Renal cortex interstitium (tissue), 15 donors: ENCODE measurements around the gene ETAA1. TPM values are rescaled to one million over a fixed set of nuclear protein-coding genes. Genes with fewer than 3 reads are reported as not detected.

Experiments
- DNase-seq, 11 donors: peaks; one replicate each; pipeline ENCODE4 v3.0.0-alpha.2; 2013; ENCODE audit warnings: low read depth in 9 of 11, low spot score in 4 of 11; ENCODE audit errors: extremely low read depth in 1 of 11
- long read RNA-seq, 16 experiments: transcript quantifications; one replicate each; lab custom pipeline, GENCODE V29; 2026
- polyA plus RNA-seq, 3 donors: library from polyadenylated mRNA; unstranded; fragments of 120-200 nt; gene quantifications; one replicate each; pipeline ENCODE4 v1.2.1, GENCODE V29; 2013; ENCODE audit not compliant: insufficient read length in 3 of 3

Gene ETAA1
- polyA plus RNA-seq: 10 to 100 TPM; 24.1 to 31.6 (median 29.5) TPM
- long read RNA-seq, donor 1, partial matches to known transcripts: 6 of 6 reads
- long read RNA-seq, donor 1, other reads (novel, unspliced or antisense): 0 of 6 reads
- long read RNA-seq, donor 2, partial matches to known transcripts: 0 of 1 reads
- long read RNA-seq, donor 2, other reads (novel, unspliced or antisense): 0 of 1 reads
- long read RNA-seq, donor 3, partial matches to known transcripts: 6 of 7 reads
- long read RNA-seq, donor 3, other reads (novel, unspliced or antisense): 0 of 7 reads
- long read RNA-seq, donor 4, partial matches to known transcripts: 0 of 1 reads
- long read RNA-seq, donor 4, other reads (novel, unspliced or antisense): 0 of 1 reads
- long read RNA-seq, donor 5: 0 reads
- long read RNA-seq, donor 6, partial matches to known transcripts: 12 of 14 reads
- long read RNA-seq, donor 6, other reads (novel, unspliced or antisense): 0 of 14 reads
- long read RNA-seq, donor 7, partial matches to known transcripts: 6 of 8 reads
- long read RNA-seq, donor 7, other reads (novel, unspliced or antisense): 0 of 8 reads
- long read RNA-seq, donor 8, partial matches to known transcripts: 10 of 15 reads
- long read RNA-seq, donor 8, other reads (novel, unspliced or antisense): 0 of 15 reads
- long read RNA-seq, donor 9, partial matches to known transcripts: 0 of 1 reads
- long read RNA-seq, donor 9, other reads (novel, unspliced or antisense): 0 of 1 reads
- long read RNA-seq, donor 10, partial matches to known transcripts: 0 of 3 reads
- long read RNA-seq, donor 10, other reads (novel, unspliced or antisense): 0 of 3 reads
- long read RNA-seq, donor 11, partial matches to known transcripts: 0 of 1 reads
- long read RNA-seq, donor 11, other reads (novel, unspliced or antisense): 0 of 1 reads
- long read RNA-seq, donor 12, partial matches to known transcripts: 6 of 6 reads
- long read RNA-seq, donor 12, other reads (novel, unspliced or antisense): 0 of 6 reads
- long read RNA-seq, donor 13, partial matches to known transcripts: 32 of 37 reads
- long read RNA-seq, donor 13, other reads (novel, unspliced or antisense): 0 of 37 reads
- long read RNA-seq, donor 14, partial matches to known transcripts: 0 of 2 reads
- long read RNA-seq, donor 14, other reads (novel, unspliced or antisense): 0 of 2 reads
- long read RNA-seq, donor 15, partial matches to known transcripts: 0 of 2 reads
- long read RNA-seq, donor 15, other reads (novel, unspliced or antisense): 0 of 2 reads
- long read RNA-seq, donor 16, partial matches to known transcripts: 28 of 31 reads
- long read RNA-seq, donor 16, other reads (novel, unspliced or antisense): 0 of 31 reads

GRCh38 chr2:67397143-67397986 lies at the start of gene ETAA1:
ETAA1 (plus strand) TSS chr2:67397333; CDS start chr2:67397449, 116 bp downstream.
- DNase-seq: peak; percentile 69 to 91 (median 87)

- DNase-seq: no peak
These were observed 30.2 kb upstream of the ETAA1 start for GRCh38 chr2:67366832-67367412.

GRCh38 chr2:67374481-67374880 lies 22.7 kb upstream of the ETAA1 start:
- no peak for DNase-seq

GRCh38 chr2:67374949-67375348 lies 22.2 kb upstream of the ETAA1 start:
- DNase-seq: no peak

- DNase-seq: no peak
These were observed 18.6 kb upstream of the ETAA1 start for GRCh38 chr2:67378555-67378954.

- DNase-seq: no peak
These were observed 18.1 kb upstream of the ETAA1 start for GRCh38 chr2:67379048-67379447.

GRCh38 chr2:67384123-67384822 lies 12.9 kb upstream of the ETAA1 start:
- DNase-seq: no peak

- DNase-seq: no peak
These were observed 8.5 kb upstream of the ETAA1 start for GRCh38 chr2:67388680-67389079.

- no peak for DNase-seq
These were observed 7.8 kb upstream of the ETAA1 start for GRCh38 chr2:67389286-67389685.

GRCh38 chr2:67389788-67390187 lies 7.3 kb upstream of the ETAA1 start:
- DNase-seq: no peak

GRCh38 chr2:67393237-67393636 lies 3.9 kb upstream of the ETAA1 start:
- DNase-seq: no peak

- DNase-seq: no peak
These were observed 2.4 kb upstream of the ETAA1 start for GRCh38 chr2:67394734-67395133.

GRCh38 chr2:67399144-67399543 lies 2.0 kb downstream of the ETAA1 start:
- DNase-seq: no peak

- no peak for DNase-seq
These were observed 2.8 kb downstream of the ETAA1 start for GRCh38 chr2:67399831-67400489.

GRCh38 chr2:67400560-67401485 lies 3.7 kb downstream of the ETAA1 start:
- no peak for DNase-seq

GRCh38 chr2:67408346-67408745 lies 11.2 kb downstream of the ETAA1 start:
- DNase-seq: no peak
